Measurements from ENCODE around the gene RAB3IL1. TPM values are rescaled to one million over a fixed set of nuclear protein-coding genes. Genes with fewer than 3 reads are reported as not detected.

RAB3IL1 gene
- total RNA-seq, 2 experiments from 2014 or later: not detected

GRCh38 chr11:61893981-61894380 lies 23.4 kb downstream of the RAB3IL1 start:
- Mint-ChIP-seq H3K4me3 (no peak overlapping the region), H3K9me3 (no peaks in the 10 kb centered on the region), H3K36me3 (ENCODE audit: low read depth) (no peaks in the 10 kb centered on the region), H3K27me3 (no peaks in the 10 kb centered on the region), H3K4me1 (ENCODE audit: low read depth) (peaks cover 3% of the 10 kb centered on the region), H3K27ac (no peak overlapping the region)
- intact Hi-C loops (cut with micrococcal nuclease): no loop called here
- TF ChIP-seq CTCF (IDR thresholded peaks at IDR 0.05): no peak
- ChIA-PET POLR2A (no interaction called here), CTCF (interaction anchor here (1.1 to 2.5 kb wide), 3 partner anchors 10 to 214 kb away, joined by 4 to 8 read pairs (median 5); no protein-coding TSS in a partner anchor)
- no peak for ATAC-seq
- DNase-seq: no peak

- TF ChIP-seq CTCF (IDR thresholded peaks at IDR 0.05): no peak
- ChIA-PET POLR2A (interaction anchor here (1.5 kb wide), 1 partner anchor 21 kb away, joined by 3 read pairs; no protein-coding TSS in a partner anchor), CTCF (interaction anchor here (0.9 to 3.5 kb wide), 6 partner anchors 9 to 216 kb away, joined by 3 to 14 read pairs (median 8); no protein-coding TSS in a partner anchor)
- H3K4me1 Mint-ChIP-seq (ENCODE audit: low read depth): peaks cover 2% of the 10 kb centered on the region
- no peak overlapping the region for H3K27ac Mint-ChIP-seq
- H3K36me3 Mint-ChIP-seq (ENCODE audit: low read depth): no peaks in the 10 kb centered on the region
- ATAC-seq (peak; percentile 60), DNase-seq (no peak)
- H3K27me3 Mint-ChIP-seq: no peaks in the 10 kb centered on the region
- H3K4me3 Mint-ChIP-seq: peak overlapping the region; percentile 53
- intact Hi-C loops (cut with micrococcal nuclease): no loop called here
- no peaks in the 10 kb centered on the region for H3K9me3 Mint-ChIP-seq
Observed at GRCh38 chr11:61892085-61892370, 25.3 kb downstream of the RAB3IL1 start.

GRCh38 chr11:61891331-61892084 lies 25.9 kb downstream of the RAB3IL1 start, which contains the start of gene FADS3:
FADS3 (minus strand) TSS chr11:61891545; CDS start chr11:61891381, 164 bp downstream.
- intact Hi-C loops (cut with micrococcal nuclease): no loop called here
- no peak for TF ChIP-seq CTCF (IDR thresholded peaks at IDR 0.05)
- ChIA-PET POLR2A (interaction anchor here (1.0 to 1.5 kb wide), 3 partner anchors 21 to 227 kb away, joined by 3 read pairs; no protein-coding TSS in a partner anchor), CTCF (interaction anchor here (0.9 to 3.5 kb wide), 6 partner anchors 10 to 216 kb away, joined by 3 to 14 read pairs (median 8); no protein-coding TSS in a partner anchor)
- H3K4me3 Mint-ChIP-seq: peak within 1 kb of the TSS; percentile 77
- H3K4me1 Mint-ChIP-seq (ENCODE audit: low read depth): peaks cover 2% of the 10 kb centered on the region
- DNase-seq (peak; percentile 68), ATAC-seq (peak; percentile 65)
- H3K27ac Mint-ChIP-seq: no peak within 1 kb of the TSS
- H3K9me3 Mint-ChIP-seq: no peaks in the 10 kb centered on the region
- no peaks in the 10 kb centered on the region for H3K27me3 Mint-ChIP-seq
- no peaks in the 10 kb centered on the region for H3K36me3 Mint-ChIP-seq (ENCODE audit: low read depth)

GRCh38 chr11:61890529-61891330 lies 26.6 kb downstream of the RAB3IL1 start:
- peak; percentile 54 for ATAC-seq
- no peak for TF ChIP-seq CTCF (IDR thresholded peaks at IDR 0.05)
- intact Hi-C loops (cut with micrococcal nuclease): no loop called here
- Mint-ChIP-seq H3K9me3 (no peaks in the 10 kb centered on the region), H3K36me3 (ENCODE audit: low read depth) (no peaks in the 10 kb centered on the region), H3K27me3 (no peaks in the 10 kb centered on the region), H3K4me3 (peak overlapping the region; percentile 77), H3K27ac (no peak overlapping the region), H3K4me1 (ENCODE audit: low read depth) (peaks cover 2% of the 10 kb centered on the region)
- ChIA-PET POLR2A (interaction anchor here (0.6 to 1.5 kb wide), 5 partner anchors 20 to 228 kb away, joined by 3 to 4 read pairs (median 3); no protein-coding TSS in a partner anchor), CTCF (interaction anchor here (0.7 to 3.5 kb wide), 5 partner anchors 14 to 233 kb away, joined by 3 to 14 read pairs (median 4); partner anchors contain the start of gene INCENP)
- peak; percentile 73 for DNase-seq
